Kidney capillary endothelial cell (primary cell): ENCODE data around the gene ST6GALNAC3.
A peak's percentile ranks its signal among the peaks of the same experiment; 100 is the strongest.

Experiments used
- DNase-seq: peaks from one replicate; pipeline ENCODE4 v3.0.0-alpha.2; 2018; ENCODE audit warnings: low spot score

The ST6GALNAC3 gene

GRCh38 chr1:76142771-76143540 is 68.4 kb downstream of the ST6GALNAC3 start:
- no peak for DNase-seq

- DNase-seq: no peak
Measured at GRCh38 chr1:76144247-76144646, 69.7 kb downstream of the ST6GALNAC3 start.

GRCh38 chr1:76145332-76145731 is 70.8 kb downstream of the ST6GALNAC3 start:
- no peak for DNase-seq

- DNase-seq: no peak
Measured at GRCh38 chr1:76146184-76146583, 71.6 kb downstream of the ST6GALNAC3 start.

- no peak for DNase-seq
Measured at GRCh38 chr1:76147917-76148316, 73.4 kb downstream of the ST6GALNAC3 start.

- no peak for DNase-seq
Measured at GRCh38 chr1:76148460-76148859, 73.9 kb downstream of the ST6GALNAC3 start.

- no peak for DNase-seq
Measured at GRCh38 chr1:76153841-76154205, 79.3 kb downstream of the ST6GALNAC3 start.

- DNase-seq: peak; percentile 83
Measured at GRCh38 chr1:76154206-76154956, 79.8 kb downstream of the ST6GALNAC3 start.

GRCh38 chr1:76156987-76157386 is 82.4 kb downstream of the ST6GALNAC3 start:
- no peak for DNase-seq

- no peak for DNase-seq
Measured at GRCh38 chr1:76158126-76158525, 83.6 kb downstream of the ST6GALNAC3 start.

GRCh38 chr1:76160225-76160624 is 85.7 kb downstream of the ST6GALNAC3 start:
- DNase-seq: no peak

- DNase-seq: no peak
Measured at GRCh38 chr1:76161451-76161850, 86.9 kb downstream of the ST6GALNAC3 start.

GRCh38 chr1:76162254-76162653 is 87.7 kb downstream of the ST6GALNAC3 start:
- DNase-seq: no peak

- no peak for DNase-seq
Measured at GRCh38 chr1:76164165-76164564, 89.6 kb downstream of the ST6GALNAC3 start.

- no peak for DNase-seq
Measured at GRCh38 chr1:76170084-76170483, 95.5 kb downstream of the ST6GALNAC3 start.

GRCh38 chr1:76170513-76170912 is 96.0 kb downstream of the ST6GALNAC3 start:
- no peak for DNase-seq

GRCh38 chr1:76176000-76176399 is 101.5 kb downstream of the ST6GALNAC3 start:
- DNase-seq: no peak

- no peak for DNase-seq
Measured at GRCh38 chr1:76177615-76178014, 103.1 kb downstream of the ST6GALNAC3 start.

GRCh38 chr1:76179219-76179698 is 104.7 kb downstream of the ST6GALNAC3 start:
- no peak for DNase-seq

GRCh38 chr1:76185207-76185606 is 110.7 kb downstream of the ST6GALNAC3 start:
- no peak for DNase-seq

GRCh38 chr1:76186554-76187170 is 112.1 kb downstream of the ST6GALNAC3 start:
- no peak for DNase-seq

- DNase-seq: no peak
Measured at GRCh38 chr1:76187436-76187835, 112.9 kb downstream of the ST6GALNAC3 start.

GRCh38 chr1:76189310-76189709 is 114.8 kb downstream of the ST6GALNAC3 start:
- no peak for DNase-seq
